ENCODE measurements around the gene PCNX2.

GRCh38 chr1:233238884-233239431 is 56.6 kb downstream of the PCNX2 start:
- TF ChIP-seq, protein P1, sequence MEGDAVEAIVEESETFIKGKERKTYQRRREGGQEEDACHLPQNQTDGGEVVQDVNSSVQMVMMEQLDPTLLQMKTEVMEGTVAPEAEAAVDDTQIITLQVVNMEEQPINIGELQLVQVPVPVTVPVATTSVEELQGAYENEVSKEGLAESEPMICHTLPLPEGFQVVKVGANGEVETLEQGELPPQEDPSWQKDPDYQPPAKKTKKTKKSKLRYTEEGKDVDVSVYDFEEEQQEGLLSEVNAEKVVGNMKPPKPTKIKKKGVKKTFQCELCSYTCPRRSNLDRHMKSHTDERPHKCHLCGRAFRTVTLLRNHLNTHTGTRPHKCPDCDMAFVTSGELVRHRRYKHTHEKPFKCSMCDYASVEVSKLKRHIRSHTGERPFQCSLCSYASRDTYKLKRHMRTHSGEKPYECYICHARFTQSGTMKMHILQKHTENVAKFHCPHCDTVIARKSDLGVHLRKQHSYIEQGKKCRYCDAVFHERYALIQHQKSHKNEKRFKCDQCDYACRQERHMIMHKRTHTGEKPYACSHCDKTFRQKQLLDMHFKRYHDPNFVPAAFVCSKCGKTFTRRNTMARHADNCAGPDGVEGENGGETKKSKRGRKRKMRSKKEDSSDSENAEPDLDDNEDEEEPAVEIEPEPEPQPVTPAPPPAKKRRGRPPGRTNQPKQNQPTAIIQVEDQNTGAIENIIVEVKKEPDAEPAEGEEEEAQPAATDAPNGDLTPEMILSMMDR (conservative IDR thresholded peaks at IDR 0.05; ENCODE audit: low read length), result peak; percentile 47
- TF ChIP-seq EZH2phosphoT487 (IDR thresholded peaks at IDR 0.05; ENCODE audit: borderline replicate concordance), result no peak

Measured in Loucy (cell line).